Left forelimb (tissue), 1 donor: ENCODE results near the gene AP1M1.
A peak's percentile ranks its signal among the peaks of the same experiment; 100 is the strongest.

ENCODE experiments used
- DNase-seq: peaks from one replicate; pipeline ENCODE4 v3.0.0-alpha.2; 2018; ENCODE audit warnings: low spot score

The AP1M1 gene

GRCh38 chr19:16232127-16232526, 34.4 kb downstream of the AP1M1 start:
- no peak for DNase-seq

DNA sequence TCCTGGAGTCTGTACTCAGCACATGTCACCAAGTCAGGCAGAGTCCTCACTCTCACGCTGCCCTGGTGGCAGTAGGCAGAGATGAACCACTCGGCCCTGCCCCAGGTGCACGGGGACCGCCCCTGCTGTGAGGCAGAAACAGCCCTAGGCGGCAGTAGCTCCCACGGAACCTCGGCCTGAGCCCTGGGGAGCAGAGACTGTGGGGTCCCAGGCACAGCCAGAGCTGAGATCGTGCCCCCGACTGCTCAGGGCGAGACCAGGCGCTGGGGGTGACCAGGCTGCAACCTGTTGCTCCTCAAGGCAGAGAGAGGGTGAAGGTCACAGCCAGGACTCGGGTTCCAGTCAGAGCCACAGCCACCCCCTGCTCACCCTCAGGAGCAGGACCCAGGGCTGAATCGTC, 34.9 kb downstream of the AP1M1 start:
- no peak for DNase-seq

GRCh38 chr19:16233081-16233776, 35.5 kb downstream of the AP1M1 start:
- DNase-seq: no peak

DNA sequence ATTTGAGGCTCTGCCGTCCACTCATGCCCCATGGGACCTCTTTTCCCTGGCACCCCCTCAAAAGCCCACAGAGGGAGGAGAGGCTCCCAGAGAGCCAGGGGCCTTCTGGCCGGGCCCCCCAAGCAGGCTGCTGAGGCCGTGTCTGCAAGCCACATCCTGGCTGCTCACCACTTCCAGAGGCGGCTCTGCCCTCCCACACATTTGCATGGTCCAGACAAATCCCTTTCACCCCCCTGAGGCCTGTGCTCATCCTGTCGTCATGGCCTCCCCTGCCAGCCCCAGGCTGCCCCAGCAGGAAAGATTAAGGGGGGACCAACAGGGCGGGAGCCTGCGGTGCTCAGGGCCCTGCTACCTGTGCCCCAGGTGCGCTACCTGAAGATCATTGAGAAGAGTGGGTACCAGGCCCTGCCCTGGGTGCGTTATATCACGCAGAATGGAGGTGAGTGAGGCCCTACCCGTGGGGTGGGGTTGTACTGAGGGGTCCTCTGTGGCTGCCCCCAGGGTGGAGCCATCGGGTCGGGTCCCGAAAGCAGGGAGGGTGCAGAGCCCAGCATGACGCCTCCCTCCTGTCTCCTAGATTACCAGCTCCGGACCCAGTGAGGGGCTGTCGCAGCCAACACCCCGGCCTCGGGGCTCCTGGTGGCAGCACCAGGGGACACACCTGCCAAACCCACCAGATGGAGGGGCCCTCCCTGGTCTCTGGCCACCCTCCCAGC, 36.3 kb downstream of the AP1M1 start:
- DNase-seq: no peak

- no peak for DNase-seq
These were observed 37.1 kb downstream of the AP1M1 start for GRCh38 chr19:16234552-16235445.

- no peak for DNase-seq
These were observed 38.3 kb downstream of the AP1M1 start for GRCh38 chr19:16235811-16236652.

- no peak for DNase-seq
These were observed 46.4 kb downstream of the AP1M1 start for GRCh38 chr19:16244091-16244490.

GRCh38 chr19:16247353-16248182, 49.9 kb downstream of the AP1M1 start:
- DNase-seq: peak; percentile 92

- no peak for DNase-seq
These were observed 50.8 kb downstream of the AP1M1 start for GRCh38 chr19:16248380-16249023.

DNA sequence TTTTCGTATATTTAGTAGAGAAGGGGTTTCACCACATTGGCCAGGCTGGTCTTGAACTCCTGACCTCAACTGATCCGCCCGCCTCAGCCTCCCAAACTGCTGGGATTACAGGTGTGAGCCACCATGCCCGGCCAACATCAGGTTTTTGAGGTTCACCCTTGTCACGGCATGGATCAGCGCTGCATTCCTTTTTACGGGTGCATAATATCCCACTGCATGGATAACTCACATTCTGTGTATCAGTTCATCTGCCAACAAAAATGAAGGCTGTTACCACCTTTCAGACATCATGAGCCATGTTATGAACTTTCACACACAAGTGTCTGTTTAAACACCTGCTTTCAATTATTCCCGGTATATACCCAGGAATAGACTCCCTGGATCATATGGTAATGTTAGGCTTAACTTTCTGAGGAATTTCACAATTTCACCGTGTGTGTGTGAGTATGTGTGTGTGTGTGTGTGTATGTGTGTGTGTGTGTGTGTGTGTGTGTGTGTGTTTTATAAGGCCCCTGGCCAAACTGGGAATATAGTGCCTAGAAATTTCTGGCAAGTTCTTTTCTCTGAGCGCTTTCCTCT, 52.2 kb downstream of the AP1M1 start:
- no peak for DNase-seq

- no peak for DNase-seq
These were observed 54.9 kb downstream of the AP1M1 start for GRCh38 chr19:16252459-16253205.

DNA sequence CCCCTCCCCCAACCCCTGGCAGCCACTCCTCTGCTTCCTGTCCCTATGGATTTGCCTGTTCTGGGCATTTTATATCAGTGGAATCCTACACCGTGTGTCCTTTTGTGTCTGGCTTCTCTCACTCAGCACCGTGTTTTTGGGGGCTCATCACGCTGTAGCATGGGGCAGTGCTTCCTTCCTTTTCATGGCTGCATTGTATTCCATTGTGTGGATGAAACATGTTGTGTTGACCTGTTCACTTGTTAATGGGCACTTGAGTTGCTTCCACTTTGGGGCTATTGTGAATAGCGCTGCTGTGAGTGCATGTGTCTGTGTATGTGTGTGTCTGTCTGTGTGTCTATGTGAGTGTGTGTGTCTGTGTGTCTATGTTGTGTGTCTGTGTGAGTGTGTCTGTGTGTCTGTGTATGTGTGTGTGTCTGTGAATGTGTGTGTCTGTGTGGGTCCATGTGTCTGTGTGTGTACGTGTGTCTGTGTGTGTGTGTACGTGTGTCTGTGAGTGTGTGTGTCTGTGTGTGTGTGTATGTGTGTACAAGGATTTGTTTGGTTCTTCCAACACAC, 57.2 kb downstream of the AP1M1 start:
- no peak for DNase-seq

GRCh38 chr19:16257509-16258002, 59.8 kb downstream of the AP1M1 start:
- no peak for DNase-seq

- no peak for DNase-seq
These were observed 60.8 kb downstream of the AP1M1 start for GRCh38 chr19:16258440-16258903.

- no peak for DNase-seq
These were observed 61.9 kb downstream of the AP1M1 start for GRCh38 chr19:16259385-16260159.

GRCh38 chr19:16260160-16260811, 62.6 kb downstream of the AP1M1 start:
- no peak for DNase-seq

DNA sequence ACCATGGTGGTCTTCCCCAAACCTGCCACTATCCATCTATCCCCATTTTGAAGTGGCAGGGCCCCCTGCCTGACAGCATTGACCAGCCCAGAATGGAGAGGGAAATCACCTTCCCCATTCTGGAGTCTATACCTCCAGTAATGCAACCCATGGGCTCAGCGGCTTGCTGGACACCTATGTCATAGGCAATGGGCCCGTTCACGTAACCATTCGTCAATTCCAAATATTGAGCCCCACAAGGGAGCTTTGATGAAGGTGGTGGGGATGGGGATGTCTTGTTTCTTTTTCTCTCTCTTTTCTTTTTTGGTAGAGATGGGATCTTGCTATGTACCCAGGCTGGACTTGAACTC, 63.1 kb downstream of the AP1M1 start:
- DNase-seq: no peak
